Endothelial cell of umbilical vein (primary cell): ENCODE data around the gene PARS2. TPM values are rescaled to one million over a fixed set of nuclear protein-coding genes. Genes with fewer than 3 reads are reported as not detected.

Source experiments
- BruUV-seq: library from RNA; stranded (reverse); fragments of 400-500 nt; replicated peaks from 2 replicates; lab custom pipeline; 2021; lab: Mats Ljungman, UMichigan
- CTCF ChIA-PET: fragments of 300-600, 350-600 bp; sonication (Branson Sonifier 250); formaldehyde crosslinking; loops from one replicate; lab custom pipeline; 2021; ENCODE audit warnings: antibody characterized with exemption, inconsistent platforms; lab: Charles Lee
- POLR2A ChIA-PET: fragments of 300-600, 350-600 bp; sonication (Branson Sonifier 250); formaldehyde crosslinking; loops from one replicate; lab custom pipeline; 2021; ENCODE audit warnings: antibody characterized with exemption, inconsistent platforms; lab: Charles Lee
- DNase-seq: peaks from one replicate; pipeline ENCODE4 v3.0.0-alpha.2; 2011; ENCODE audit warnings: low read depth, low spot score
- FAIRE-seq: peaks from 2 replicates; lab custom pipeline; 2011; peaks lifted over from hg19 to GRCh38; lab: Jason Lieb, UNC
- H2AFZ ChIP-seq: 2 replicates; pipeline ENCODE4 v1.6.0; 2012; ENCODE audit warnings: low read depth, low read length, control low read depth, inconsistent platforms
- H3K27ac ChIP-seq: 2 replicates; pipeline ENCODE4 v1.5.1; 2011; ENCODE audit warnings: low read depth, mild to moderate bottlenecking, control low read depth, low read length, moderate library complexity; ENCODE audit not compliant: insufficient read depth
- H3K27me3 ChIP-seq, 2 experiments: 2 replicates each; pipeline versions ENCODE4 v1.6.0 to v1.6.1; 2011; ENCODE audit warnings: low read length in 2 of 2, mixed read lengths in 1 of 2; ENCODE audit not compliant: control insufficient read depth in 2 of 2, insufficient read depth in 2 of 2
- H3K36me3 ChIP-seq, 2 experiments: 2 replicates in 1 of 2; 3 replicates in 1 of 2; pipeline ENCODE4 v1.5.1; 2011; ENCODE audit warnings: low read length in 2 of 2, mild to moderate bottlenecking in 1 of 2, moderate library complexity in 1 of 2; ENCODE audit not compliant: control insufficient read depth in 2 of 2, insufficient read depth in 2 of 2; ENCODE audit errors: extremely low read depth in 1 of 2
- H3K4me1 ChIP-seq: 3 replicates; pipeline ENCODE4 v1.5.1; 2011; ENCODE audit warnings: mild to moderate bottlenecking, low read length; ENCODE audit not compliant: control insufficient read depth, insufficient read depth; ENCODE audit errors: extremely low read depth
- H3K4me2 ChIP-seq: 2 replicates; pipeline ENCODE4 v1.6.1; 2011; ENCODE audit warnings: low read length, control low read depth, mixed read lengths; ENCODE audit not compliant: insufficient read depth
- H3K4me3 ChIP-seq, 3 experiments: fragments of 200-600 bp in 1 of 3; sonication (generic), shearing (Covaris generic) in 1 of 3; replicated peaks in 1 of 3; 2 replicates each; pipeline ENCODE4 v1.5.1; 2011 to 2016; ENCODE audit warnings: control low read depth in 3 of 3, low read length in 3 of 3, mild to moderate bottlenecking in 2 of 3, inconsistent platforms in 1 of 3, low read depth in 1 of 3, moderate library complexity in 1 of 3; ENCODE audit not compliant: insufficient read depth in 1 of 3
- H3K79me2 ChIP-seq: 2 replicates; pipeline ENCODE4 v1.6.0; 2012; ENCODE audit warnings: low read length, inconsistent platforms; ENCODE audit not compliant: control insufficient read depth, insufficient read depth
- H3K9ac ChIP-seq: replicated peaks from 2 replicates; pipeline ENCODE3; 2011; ENCODE audit warnings: low read length, control low read depth; ENCODE audit not compliant: insufficient read depth; ENCODE audit errors: extremely low read depth
- H3K9me1 ChIP-seq: replicated peaks from 3 replicates; pipeline ENCODE4 v1.6.0; 2011; ENCODE audit warnings: mild to moderate bottlenecking, low read length; ENCODE audit not compliant: control insufficient read depth, insufficient read depth; ENCODE audit errors: extremely low read depth
- H3K9me3 ChIP-seq: replicated peaks from 2 replicates; pipeline ENCODE4 v1.5.1; 2012; ENCODE audit warnings: low read length, inconsistent platforms; ENCODE audit not compliant: control insufficient read depth, insufficient read depth
- H4K20me1 ChIP-seq: replicated peaks from 2 replicates; pipeline ENCODE3; 2011; ENCODE audit warnings: mild to moderate bottlenecking, low read length; ENCODE audit not compliant: control insufficient read depth, insufficient read depth; ENCODE audit errors: extremely low read depth
- EZH2 ChIP-seq: IDR thresholded peaks from 2 replicates; pipeline ENCODE4 v1.6.1; 2012; ENCODE audit warnings: borderline replicate concordance, low read depth, mild to moderate bottlenecking, moderate library complexity, low read length, inconsistent platforms; ENCODE audit not compliant: severe bottlenecking
- FOS ChIP-seq: IDR thresholded peaks from 2 replicates; pipeline ENCODE4 v1.6.1; 2011; ENCODE audit warnings: mild to moderate bottlenecking, low read length, moderate library complexity, borderline replicate concordance; ENCODE audit not compliant: insufficient read depth
- JUN ChIP-seq: IDR thresholded peaks from 2 replicates; pipeline ENCODE4 v1.6.1; 2011; ENCODE audit warnings: borderline replicate concordance, low read depth; ENCODE audit not compliant: insufficient read length, insufficient read depth
- MYC ChIP-seq: IDR thresholded peaks from one replicate; pipeline ENCODE4 v1.6.1; 2011; ENCODE audit warnings: mild to moderate bottlenecking, low read depth, low read length
- dilution Hi-C: fragments of 300-500 bp; cut with MboI; formaldehyde crosslinking; loops from one replicate; pipeline ENCODE4 v1.15.0; 2019; ENCODE audit warnings: low sequenced_read_pairs; ENCODE audit not compliant: extremely low pct_ligation_motif_present
- intact Hi-C: fragments of 100-400 bp; cut with micrococcal nuclease; formaldehyde crosslinking; loops from one replicate; pipeline ENCODE4 v1.10.0; 2022
- polyA plus RNA-seq, 4 experiments: library from polyadenylated mRNA; depleted of rRNA in 3 of 4; stranded (reverse) in 3 of 4; unstranded in 1 of 4; fragments of >200 nt; gene quantifications; 2 replicates each; pipeline versions ENCODE4 v1.2.1 to v1.2.3, GENCODE V29; 2011 to 2012; ENCODE audit warnings: missing spikeins in 1 of 4
- total RNA-seq: library from RNA; stranded (reverse); gene quantifications from 2 replicates; pipeline ENCODE4 v1.2.3, GENCODE V29; 2021
- TF ChIP-seq, protein P1 (sequence below): IDR thresholded peaks from 2 replicates; pipeline ENCODE4 v1.6.1; 2011; ENCODE audit not compliant: insufficient read depth, insufficient read length
- TF ChIP-seq, protein P2 (sequence below), 2 donors: IDR thresholded peaks; 1 replicate in 1 of 2; 2 replicates in 1 of 2; pipeline ENCODE4 v1.5.1; 2011; ENCODE audit warnings: low read length in 2 of 2, mild to moderate bottlenecking in 2 of 2, moderate library complexity in 2 of 2, control low read depth in 1 of 2, inconsistent platforms in 1 of 2, low read depth in 1 of 2; ENCODE audit not compliant: insufficient read depth in 1 of 2; ENCODE audit errors: extremely low read depth in 1 of 2

PARS2 gene
- total and polyA plus RNA-seq, 2 donors (not counting 3 experiments of a cell fraction or from before 2014, with no cell fraction given), result 2.0 to 3.8 TPM

- intact Hi-C loops (loop anchor here (5.0 kb wide), 1 partner anchor 951 kb away; no protein-coding TSS in a partner anchor), dilution Hi-C loops (no loop called here)
- no peaks in the 10 kb centered on the region for H3K9me3 ChIP-seq
- FAIRE-seq (no peak), DNase-seq (no peak)
- TF ChIP-seq MYC (no peak), JUN (no peak), EZH2 (no peak), FOS (no peak)
- TF ChIP-seq, protein P1, sequence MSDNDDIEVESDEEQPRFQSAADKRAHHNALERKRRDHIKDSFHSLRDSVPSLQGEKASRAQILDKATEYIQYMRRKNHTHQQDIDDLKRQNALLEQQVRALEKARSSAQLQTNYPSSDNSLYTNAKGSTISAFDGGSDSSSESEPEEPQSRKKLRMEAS, result no peak
- TF ChIP-seq, protein P2, sequence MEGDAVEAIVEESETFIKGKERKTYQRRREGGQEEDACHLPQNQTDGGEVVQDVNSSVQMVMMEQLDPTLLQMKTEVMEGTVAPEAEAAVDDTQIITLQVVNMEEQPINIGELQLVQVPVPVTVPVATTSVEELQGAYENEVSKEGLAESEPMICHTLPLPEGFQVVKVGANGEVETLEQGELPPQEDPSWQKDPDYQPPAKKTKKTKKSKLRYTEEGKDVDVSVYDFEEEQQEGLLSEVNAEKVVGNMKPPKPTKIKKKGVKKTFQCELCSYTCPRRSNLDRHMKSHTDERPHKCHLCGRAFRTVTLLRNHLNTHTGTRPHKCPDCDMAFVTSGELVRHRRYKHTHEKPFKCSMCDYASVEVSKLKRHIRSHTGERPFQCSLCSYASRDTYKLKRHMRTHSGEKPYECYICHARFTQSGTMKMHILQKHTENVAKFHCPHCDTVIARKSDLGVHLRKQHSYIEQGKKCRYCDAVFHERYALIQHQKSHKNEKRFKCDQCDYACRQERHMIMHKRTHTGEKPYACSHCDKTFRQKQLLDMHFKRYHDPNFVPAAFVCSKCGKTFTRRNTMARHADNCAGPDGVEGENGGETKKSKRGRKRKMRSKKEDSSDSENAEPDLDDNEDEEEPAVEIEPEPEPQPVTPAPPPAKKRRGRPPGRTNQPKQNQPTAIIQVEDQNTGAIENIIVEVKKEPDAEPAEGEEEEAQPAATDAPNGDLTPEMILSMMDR (IDR thresholded peaks at IDR 0.05; ENCODE audit: extremely low read depth in 1 of 2, insufficient read depth in 1 of 2, low read depth in 1 of 2, low read length in 2 of 2), result no peak
- no peaks in the 10 kb centered on the region for H3K4me1 ChIP-seq
- H3K27ac ChIP-seq, result no peak overlapping the region
- H3K79me2 ChIP-seq, result no peaks in the 10 kb centered on the region
- no peaks in the 10 kb centered on the region for H3K36me3 ChIP-seq
- H3K4me3 ChIP-seq, result no peak overlapping the region
- BruUV-seq, result no TSS peak
- ChIA-PET POLR2A (no interaction called here), CTCF (interaction anchor here (0.7 to 1.0 kb wide), 2 partner anchors 314 to 953 kb away, joined by 3 to 5 read pairs; no protein-coding TSS in a partner anchor)
- no peaks in the 10 kb centered on the region for H3K9me1 ChIP-seq
- H3K4me2 ChIP-seq, result no peak overlapping the region
- H3K9ac ChIP-seq, result no peak overlapping the region
- H3K27me3 ChIP-seq, result no peaks in the 10 kb centered on the region
- H4K20me1 ChIP-seq, result no peaks in the 10 kb centered on the region
- H2AFZ ChIP-seq, result no peak overlapping the region
Observed at GRCh38 chr1:54813485-54814125, 49.3 kb upstream of the PARS2 start.
